HCT116 (cell line): Measurements from ENCODE around the gene SLC34A3. TPM values are rescaled to one million over a fixed set of nuclear protein-coding genes. Genes with fewer than 3 reads are reported as not detected.
A peak's percentile ranks its signal among the peaks of the same experiment; 100 is the strongest.

ENCODE experiments used
- ATAC-seq: fragments of 200-7000 bp; cut with Tn5 transposase; 2 replicates; pipeline ENCODE4 v1.9.1; 2020; ENCODE audit warnings: mild to moderate bottlenecking, moderate library complexity
- BruUV-seq: library from RNA; stranded (reverse); fragments of 400-500 nt; replicated peaks from 2 replicates; lab custom pipeline; 2021; lab: Mats Ljungman, UMichigan
- CTCF ChIA-PET: fragments of 300-600 bp; sonication (Branson Sonifier 250); formaldehyde crosslinking; loops from one replicate; lab custom pipeline; 2021; ENCODE audit warnings: antibody characterized with exemption; lab: Charles Lee
- POLR2A ChIA-PET: fragments of 300-600, 350-600 bp; sonication (Branson Sonifier 250); formaldehyde crosslinking; loops from one replicate; lab custom pipeline; 2021; ENCODE audit warnings: antibody characterized with exemption; lab: Charles Lee
- RAD21 ChIA-PET, 2 experiments: fragments of 300-600 bp; sonication (Branson Sonifier 250); formaldehyde crosslinking; loops; one replicate each; lab custom pipeline; 2023; ENCODE audit warnings: low total read pairs in 2 of 2; ENCODE audit not compliant: uncharacterized antibody in 2 of 2, unreplicated experiment in 2 of 2, low non-redundant PET in 1 of 2; lab: Charles Lee
- DNase-seq: peaks from one replicate; pipeline ENCODE4 v3.0.0-alpha.2; 2010; ENCODE audit warnings: low read depth, low spot score
- H2AFZ ChIP-seq: fragments of 200-600 bp; shearing (Covaris generic), sonication (generic); 2 replicates; pipeline ENCODE4 v1.6.1; 2017; ENCODE audit warnings: low read depth, mixed run types, mixed read lengths, antibody characterized with exemption, low read length; ENCODE audit not compliant: poor library complexity, severe bottlenecking
- H3K27ac ChIP-seq: 2 replicates; pipeline ENCODE4 v1.5.1; 2012; ENCODE audit warnings: low read depth, low read length
- H3K27me3 ChIP-seq: fragments of 200-600 bp; sonication (generic); 2 replicates; pipeline ENCODE4 v1.6.1; 2016; ENCODE audit warnings: mixed run types, low read length, mixed read lengths; ENCODE audit not compliant: insufficient read depth
- H3K36me3 ChIP-seq, 2 experiments: fragments of 200-500 bp in 1 of 2; fragments of 200-600 bp in 1 of 2; sonication (Bioruptor generic) in 1 of 2; sonication (generic) in 1 of 2; 2 replicates each; pipeline versions ENCODE4 v1.5.1 to v1.6.1; 2014 to 2016; ENCODE audit warnings: low read length in 2 of 2, inconsistent platforms in 1 of 2, mixed read lengths in 1 of 2, mixed run types in 1 of 2; ENCODE audit not compliant: insufficient read depth in 2 of 2, control insufficient read depth in 1 of 2
- H3K4me1 ChIP-seq, 2 experiments: fragments of 200-600 bp in 1 of 2; sonication (generic) in 1 of 2; 2 replicates each; pipeline versions ENCODE4 v1.5.1 to v1.6.1; 2012 to 2017; ENCODE audit warnings: low read length in 2 of 2, inconsistent platforms in 1 of 2, mild to moderate bottlenecking in 1 of 2, mixed read lengths in 1 of 2, mixed run types in 1 of 2, moderate library complexity in 1 of 2; ENCODE audit not compliant: insufficient read depth in 2 of 2, control insufficient read depth in 1 of 2
- H3K4me2 ChIP-seq: fragments of 200-600 bp; sonication (generic); 2 replicates; pipeline ENCODE4 v1.6.1; 2017; ENCODE audit warnings: mixed run types, low read length, mixed read lengths
- H3K4me3 ChIP-seq, 2 experiments: fragments of 200-600 bp in 1 of 2; sonication (generic) in 1 of 2; replicated peaks in 1 of 2; 2 replicates each; pipeline ENCODE4 v1.5.1; 2011 to 2016; ENCODE audit warnings: low read length in 2 of 2, control low read depth in 1 of 2, low read depth in 1 of 2, mild to moderate bottlenecking in 1 of 2, mixed read lengths in 1 of 2, mixed run types in 1 of 2
- H3K79me2 ChIP-seq: fragments of 200-600 bp; sonication (generic); 2 replicates; pipeline ENCODE4 v1.6.1; 2017; ENCODE audit warnings: mild to moderate bottlenecking, mixed run types, low read length, moderate library complexity, mixed read lengths; ENCODE audit not compliant: insufficient read depth
- H3K9ac ChIP-seq: fragments of 200-600 bp; sonication (generic); 2 replicates; pipeline ENCODE4 v1.6.1; 2016; ENCODE audit warnings: low read length, mixed read lengths
- H3K9me2 ChIP-seq: fragments of 200-600 bp; sonication (generic), shearing (Covaris generic); 2 replicates; pipeline ENCODE4 v1.6.1; 2017; ENCODE audit warnings: mixed run types, mild to moderate bottlenecking, moderate library complexity; ENCODE audit not compliant: insufficient read depth
- H3K9me3 ChIP-seq, 2 experiments: fragments of 200-500 bp in 1 of 2; fragments of 200-600 bp in 1 of 2; sonication (Bioruptor generic) in 1 of 2; sonication (generic) in 1 of 2; 2 replicates each; pipeline ENCODE4 v1.6.1; 2014 to 2017; ENCODE audit warnings: low read length in 2 of 2, mixed read lengths in 2 of 2, inconsistent platforms in 1 of 2, low read depth in 1 of 2, mild to moderate bottlenecking in 1 of 2, mixed run types in 1 of 2, moderate library complexity in 1 of 2; ENCODE audit not compliant: control insufficient read depth in 1 of 2, insufficient read depth in 1 of 2
- H4K20me1 ChIP-seq: fragments of 200-600 bp; sonication (generic), shearing (Covaris generic); 2 replicates; pipeline ENCODE4 v1.6.1; 2017; ENCODE audit warnings: mixed run types, mild to moderate bottlenecking, moderate library complexity; ENCODE audit not compliant: insufficient read depth
- EZH2phosphoT487 ChIP-seq: fragments of 200-600 bp; IDR thresholded peaks from 2 replicates; pipeline ENCODE4 v1.6.1; 2018; ENCODE audit warnings: antibody characterized with exemption, borderline replicate concordance
- POLR2AphosphoS5 ChIP-seq: IDR thresholded peaks from 2 replicates; pipeline ENCODE4 v1.6.1; 2011; ENCODE audit warnings: mild to moderate bottlenecking, low read depth, low read length, moderate library complexity
- intact Hi-C: fragments of 100-400 bp; cut with micrococcal nuclease; formaldehyde crosslinking; loops from 2 replicates; pipeline ENCODE4 v1.10.0; 2022
- total RNA-seq: library from RNA; stranded (reverse); gene quantifications from one replicate; pipeline ENCODE4 v1.2.1, GENCODE V29; 2021; ENCODE audit not compliant: unreplicated experiment
- TF ChIP-seq, protein P1 (sequence below), 3 experiments: fragments of 200-600 bp in 1 of 3; sonication (generic) in 1 of 3; IDR thresholded peaks in 2 of 3; conservative IDR thresholded peaks in 1 of 3; 2 replicates each; pipeline ENCODE4 v1.5.1; 2012 to 2017; ENCODE audit warnings: low read depth in 2 of 3, low read length in 2 of 3, antibody characterized with exemption in 1 of 3, borderline replicate concordance in 1 of 3, control low read depth in 1 of 3, mild to moderate bottlenecking in 1 of 3, mixed read lengths in 1 of 3, mixed run types in 1 of 3, moderate library complexity in 1 of 3; ENCODE audit not compliant: insufficient read depth in 1 of 3

SLC34A3 gene
- total RNA-seq, 1 experiment from 2014 or later, result 0.15 TPM

DNA sequence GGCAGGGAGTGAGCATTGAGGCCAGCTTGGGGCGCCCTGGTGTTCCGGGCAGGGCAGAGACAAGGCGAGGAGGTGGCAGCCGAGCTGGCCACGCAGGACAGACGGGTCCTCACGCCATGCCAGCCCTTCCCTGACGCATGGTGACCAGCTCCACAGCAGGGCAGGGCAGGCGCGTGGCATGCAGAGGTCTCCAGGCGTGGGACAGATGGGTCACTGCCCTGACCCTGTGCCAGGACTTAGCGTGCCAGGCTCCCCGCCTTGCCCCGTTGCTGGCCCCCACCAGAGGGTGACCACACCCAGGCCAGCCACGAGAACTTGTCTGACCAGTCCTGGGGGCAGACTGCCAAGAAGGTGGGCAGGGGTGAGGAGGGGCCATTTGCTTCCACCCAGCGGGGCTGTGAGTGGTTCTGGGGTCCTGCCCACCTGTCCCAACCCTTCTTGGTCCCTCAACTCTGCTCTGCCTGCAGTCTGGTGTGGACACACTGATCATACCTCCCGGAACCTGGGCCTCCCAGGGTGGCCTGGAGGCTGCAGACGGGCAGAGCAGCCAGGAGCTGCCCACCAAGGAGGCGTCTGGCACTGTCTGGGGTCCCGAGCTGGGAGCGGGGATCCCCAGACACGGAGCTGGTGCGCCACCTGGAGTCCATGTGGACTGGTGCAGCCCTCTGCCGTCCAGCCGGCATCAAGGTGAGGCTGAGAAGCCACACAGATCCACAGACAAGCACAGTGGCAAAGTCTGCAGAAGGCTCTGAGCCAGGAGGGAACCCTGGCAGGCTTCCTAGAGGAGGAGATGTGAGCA, 3.4 kb upstream of the SLC34A3 start, which contains the start of gene RNF224:
Gene RNF224 (plus strand): TSS at position 449 of the 799 bp plus-strand sequence. CDS start 834 bp downstream, outside the sequence.
- no peak within 1 kb of the TSS for H2AFZ ChIP-seq
- no peaks in the 10 kb centered on the region for H3K79me2 ChIP-seq
- no peaks in the 10 kb centered on the region for H3K9me2 ChIP-seq
- no peaks in the 10 kb centered on the region for H3K27me3 ChIP-seq
- POLR2A ChIA-PET, result interaction anchor here (0.7 to 2.5 kb wide), 8 partner anchors 9 to 104 kb away, joined by 3 to 16 read pairs (median 3); partner anchors contain the start of genes ANAPC2, SSNA1, TPRN and TUBB4B
- no peaks in the 10 kb centered on the region for H3K36me3 ChIP-seq
- no TSS peak for BruUV-seq
- peak; percentile 61 for ATAC-seq
- intact Hi-C loops, result loop anchor here (1.0 to 10.0 kb wide), 4 partner anchors 40 to 442 kb away; partner anchors contain the start of genes ANAPC2, NPDC1 and SSNA1
- H3K9ac ChIP-seq, result peak within 1 kb of the TSS; percentile 97
- CTCF ChIA-PET, result interaction anchor here (0.6 to 4.7 kb wide), 21 partner anchors 10 to 198 kb away, joined by 3 to 43 read pairs (median 5); partner anchors contain the start of genes ANAPC2, LRRC26, MAN1B1 and SAPCD2
- peak within 1 kb of the TSS; percentile 14 to 48 for H3K4me3 ChIP-seq
- no peaks in the 10 kb centered on the region for H3K9me3 ChIP-seq
- RAD21 ChIA-PET, result interaction anchor here (0.6 to 1.9 kb wide), 11 partner anchors 12 to 181 kb away, joined by 3 to 9 read pairs (median 3); partner anchors contain the start of genes ANAPC2 (in 2 of the 2) and SSNA1 (in 2 of the 2)
- TF ChIP-seq POLR2AphosphoS5 (peak; percentile 72), EZH2phosphoT487 (no peak)
- TF ChIP-seq, protein P1, sequence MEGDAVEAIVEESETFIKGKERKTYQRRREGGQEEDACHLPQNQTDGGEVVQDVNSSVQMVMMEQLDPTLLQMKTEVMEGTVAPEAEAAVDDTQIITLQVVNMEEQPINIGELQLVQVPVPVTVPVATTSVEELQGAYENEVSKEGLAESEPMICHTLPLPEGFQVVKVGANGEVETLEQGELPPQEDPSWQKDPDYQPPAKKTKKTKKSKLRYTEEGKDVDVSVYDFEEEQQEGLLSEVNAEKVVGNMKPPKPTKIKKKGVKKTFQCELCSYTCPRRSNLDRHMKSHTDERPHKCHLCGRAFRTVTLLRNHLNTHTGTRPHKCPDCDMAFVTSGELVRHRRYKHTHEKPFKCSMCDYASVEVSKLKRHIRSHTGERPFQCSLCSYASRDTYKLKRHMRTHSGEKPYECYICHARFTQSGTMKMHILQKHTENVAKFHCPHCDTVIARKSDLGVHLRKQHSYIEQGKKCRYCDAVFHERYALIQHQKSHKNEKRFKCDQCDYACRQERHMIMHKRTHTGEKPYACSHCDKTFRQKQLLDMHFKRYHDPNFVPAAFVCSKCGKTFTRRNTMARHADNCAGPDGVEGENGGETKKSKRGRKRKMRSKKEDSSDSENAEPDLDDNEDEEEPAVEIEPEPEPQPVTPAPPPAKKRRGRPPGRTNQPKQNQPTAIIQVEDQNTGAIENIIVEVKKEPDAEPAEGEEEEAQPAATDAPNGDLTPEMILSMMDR (IDR thresholded peaks at IDR 0.05 in 2 of 3, conservative IDR thresholded peaks at IDR 0.05 in 1 of 3; ENCODE audit: borderline replicate concordance in 1 of 3, insufficient read depth in 1 of 3, low read depth in 2 of 3, low read length in 2 of 3), result peak in 2 of 3 experiments; percentile 88 to 93; a peak in 4 of 6 replicates
- TF ChIP-seq, all 23 proteins: peak for 2
- Histone ChIP-seq H3K4me1 (peaks cover 44 to 68% of the 10 kb centered on the region in 2 experiments), H4K20me1 (no peaks in the 10 kb centered on the region), H3K27ac (peak within 1 kb of the TSS; percentile 88), H3K4me2 (peak within 1 kb of the TSS; percentile 99)
- DNase-seq, result peak; percentile 71
